Measurements from ENCODE around the gene FGR. TPM values are rescaled to one million over a fixed set of nuclear protein-coding genes. Genes with fewer than 3 reads are reported as not detected.

Gene FGR
- total and polyA plus RNA-seq, 2 experiments from 2014 or later = 0.53 to 0.56 TPM

- Mint-ChIP-seq H3K27me3 (ENCODE audit: insufficient read depth, low read depth, poor library complexity) (peaks cover 17% of the 10 kb centered on the region), H3K36me3 (ENCODE audit: low read depth) (no peaks in the 10 kb centered on the region; the same call in 2 of the 3 replicates), H3K27ac (peak overlapping the region; percentile 1), H3K4me3 (peak overlapping the region; percentile 7; the same call in 1 of the 3 replicates), H3K4me1 (peaks cover 34% of the 10 kb centered on the region), H3K9me3 (no peaks in the 10 kb centered on the region)
- H3K4me1 ChIP-seq (ENCODE audit: insufficient read depth) = peaks cover 78% of the 10 kb centered on the region
- H3F3A ChIP-seq (replicated peaks; ENCODE audit: low read depth) = peaks cover 7% of the 10 kb centered on the region; the same call in 1 of the 2 replicates
- no peak overlapping the region for H2AFZ ChIP-seq
- no peaks in the 10 kb centered on the region for H3K36me3 ChIP-seq (ENCODE audit: insufficient read depth)
- peak overlapping the region; percentile 78 for H3K4me2 ChIP-seq
- no peaks in the 10 kb centered on the region for H3K9me2 ChIP-seq (ENCODE audit: insufficient read depth)
- no peak for ATAC-seq
- no peak overlapping the region for H3K4me3 ChIP-seq
- H4K20me1 ChIP-seq (replicated peaks; ENCODE audit: insufficient read depth) = peaks cover 23% of the 10 kb centered on the region
- no peaks in the 10 kb centered on the region for H3K27me3 ChIP-seq (ENCODE audit: insufficient read depth)
- no peak overlapping the region for H3K27ac ChIP-seq (ENCODE audit: low read depth)
- no peak for DNase-seq (ENCODE audit: low spot score)
- peaks cover 66% of the 10 kb centered on the region for H3K79me2 ChIP-seq (replicated peaks; ENCODE audit: insufficient read depth)
- TF ChIP-seq, protein P1, sequence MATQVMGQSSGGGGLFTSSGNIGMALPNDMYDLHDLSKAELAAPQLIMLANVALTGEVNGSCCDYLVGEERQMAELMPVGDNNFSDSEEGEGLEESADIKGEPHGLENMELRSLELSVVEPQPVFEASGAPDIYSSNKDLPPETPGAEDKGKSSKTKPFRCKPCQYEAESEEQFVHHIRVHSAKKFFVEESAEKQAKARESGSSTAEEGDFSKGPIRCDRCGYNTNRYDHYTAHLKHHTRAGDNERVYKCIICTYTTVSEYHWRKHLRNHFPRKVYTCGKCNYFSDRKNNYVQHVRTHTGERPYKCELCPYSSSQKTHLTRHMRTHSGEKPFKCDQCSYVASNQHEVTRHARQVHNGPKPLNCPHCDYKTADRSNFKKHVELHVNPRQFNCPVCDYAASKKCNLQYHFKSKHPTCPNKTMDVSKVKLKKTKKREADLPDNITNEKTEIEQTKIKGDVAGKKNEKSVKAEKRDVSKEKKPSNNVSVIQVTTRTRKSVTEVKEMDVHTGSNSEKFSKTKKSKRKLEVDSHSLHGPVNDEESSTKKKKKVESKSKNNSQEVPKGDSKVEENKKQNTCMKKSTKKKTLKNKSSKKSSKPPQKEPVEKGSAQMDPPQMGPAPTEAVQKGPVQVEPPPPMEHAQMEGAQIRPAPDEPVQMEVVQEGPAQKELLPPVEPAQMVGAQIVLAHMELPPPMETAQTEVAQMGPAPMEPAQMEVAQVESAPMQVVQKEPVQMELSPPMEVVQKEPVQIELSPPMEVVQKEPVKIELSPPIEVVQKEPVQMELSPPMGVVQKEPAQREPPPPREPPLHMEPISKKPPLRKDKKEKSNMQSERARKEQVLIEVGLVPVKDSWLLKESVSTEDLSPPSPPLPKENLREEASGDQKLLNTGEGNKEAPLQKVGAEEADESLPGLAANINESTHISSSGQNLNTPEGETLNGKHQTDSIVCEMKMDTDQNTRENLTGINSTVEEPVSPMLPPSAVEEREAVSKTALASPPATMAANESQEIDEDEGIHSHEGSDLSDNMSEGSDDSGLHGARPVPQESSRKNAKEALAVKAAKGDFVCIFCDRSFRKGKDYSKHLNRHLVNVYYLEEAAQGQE (IDR thresholded peaks at IDR 0.05; ENCODE audit: unreplicated experiment) = no peak
- TF ChIP-seq CREB1 (CRISPR knock-in tag; IDR thresholded peaks at IDR 0.05; ENCODE audit: low read depth) = no peak
- no peak for TF ChIP-seq JUNB (IDR thresholded peaks at IDR 0.05; ENCODE audit: unreplicated experiment)
- TF ChIP-seq NANOG (IDR thresholded peaks at IDR 0.05; ENCODE audit: borderline replicate concordance) = no peak
- TF ChIP-seq ZNF462 (CRISPR knock-in tag; IDR thresholded peaks at IDR 0.05) = no peak
- no peak for TF ChIP-seq ZNF331 (CRISPR knock-in tag; IDR thresholded peaks at IDR 0.05; ENCODE audit: low read depth)
- TF ChIP-seq, protein P2, sequence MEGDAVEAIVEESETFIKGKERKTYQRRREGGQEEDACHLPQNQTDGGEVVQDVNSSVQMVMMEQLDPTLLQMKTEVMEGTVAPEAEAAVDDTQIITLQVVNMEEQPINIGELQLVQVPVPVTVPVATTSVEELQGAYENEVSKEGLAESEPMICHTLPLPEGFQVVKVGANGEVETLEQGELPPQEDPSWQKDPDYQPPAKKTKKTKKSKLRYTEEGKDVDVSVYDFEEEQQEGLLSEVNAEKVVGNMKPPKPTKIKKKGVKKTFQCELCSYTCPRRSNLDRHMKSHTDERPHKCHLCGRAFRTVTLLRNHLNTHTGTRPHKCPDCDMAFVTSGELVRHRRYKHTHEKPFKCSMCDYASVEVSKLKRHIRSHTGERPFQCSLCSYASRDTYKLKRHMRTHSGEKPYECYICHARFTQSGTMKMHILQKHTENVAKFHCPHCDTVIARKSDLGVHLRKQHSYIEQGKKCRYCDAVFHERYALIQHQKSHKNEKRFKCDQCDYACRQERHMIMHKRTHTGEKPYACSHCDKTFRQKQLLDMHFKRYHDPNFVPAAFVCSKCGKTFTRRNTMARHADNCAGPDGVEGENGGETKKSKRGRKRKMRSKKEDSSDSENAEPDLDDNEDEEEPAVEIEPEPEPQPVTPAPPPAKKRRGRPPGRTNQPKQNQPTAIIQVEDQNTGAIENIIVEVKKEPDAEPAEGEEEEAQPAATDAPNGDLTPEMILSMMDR (conservative IDR thresholded peaks at IDR 0.05; ENCODE audit: low read depth in 2 of 2) = no peak
- TF ChIP-seq, protein P3, sequence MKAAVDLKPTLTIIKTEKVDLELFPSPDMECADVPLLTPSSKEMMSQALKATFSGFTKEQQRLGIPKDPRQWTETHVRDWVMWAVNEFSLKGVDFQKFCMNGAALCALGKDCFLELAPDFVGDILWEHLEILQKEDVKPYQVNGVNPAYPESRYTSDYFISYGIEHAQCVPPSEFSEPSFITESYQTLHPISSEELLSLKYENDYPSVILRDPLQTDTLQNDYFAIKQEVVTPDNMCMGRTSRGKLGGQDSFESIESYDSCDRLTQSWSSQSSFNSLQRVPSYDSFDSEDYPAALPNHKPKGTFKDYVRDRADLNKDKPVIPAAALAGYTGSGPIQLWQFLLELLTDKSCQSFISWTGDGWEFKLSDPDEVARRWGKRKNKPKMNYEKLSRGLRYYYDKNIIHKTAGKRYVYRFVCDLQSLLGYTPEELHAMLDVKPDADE (IDR thresholded peaks at IDR 0.05) = no peak
- no peak for TF ChIP-seq STAT1 (IDR thresholded peaks at IDR 0.05; ENCODE audit: unreplicated experiment)
- TF ChIP-seq EZH2phosphoT487 (IDR thresholded peaks at IDR 0.05; ENCODE audit: unreplicated experiment) = no peak
- TF ChIP-seq POLR2AphosphoS5 (IDR thresholded peaks at IDR 0.05; ENCODE audit: low read depth) = no peak
- no peak for TF ChIP-seq EZH2 (IDR thresholded peaks at IDR 0.05; ENCODE audit: low read depth, unreplicated experiment)
- TF ChIP-seq ZNF114 (CRISPR knock-in tag; IDR thresholded peaks at IDR 0.05) = no peak
These were observed 37.3 kb downstream of the FGR start for GRCh38 chr1:27597516-27598294.

All from GM23338 (cell line).